Panc1 (cell line): Measurements from ENCODE around the gene SPATS2L. TPM values are rescaled to one million over a fixed set of nuclear protein-coding genes. Genes with fewer than 3 reads are reported as not detected.

Experiments used
- ATAC-seq: fragments of 200-7000 bp; cut with Tn5 transposase; 2 replicates; pipeline ENCODE4 v1.9.1; 2020; ENCODE audit warnings: mild to moderate bottlenecking, moderate library complexity
- BruUV-seq: library from RNA; stranded (reverse); fragments of 400-500 nt; replicated peaks from 2 replicates; lab custom pipeline; 2021; lab: Mats Ljungman, UMichigan
- CTCF ChIA-PET: fragments of 300-600 bp; sonication (Branson Sonifier 250); formaldehyde crosslinking; loops from one replicate; lab custom pipeline; 2022; ENCODE audit warnings: antibody characterized with exemption; lab: Charles Lee
- POLR2A ChIA-PET: fragments of 300-600 bp; sonication (Branson Sonifier 250); formaldehyde crosslinking; loops from one replicate; lab custom pipeline; 2022; ENCODE audit warnings: antibody characterized with exemption; lab: Charles Lee
- DNase-seq: peaks from one replicate; pipeline ENCODE4 v3.0.0-alpha.2; 2010; ENCODE audit warnings: low read depth, low spot score
- H3K27ac ChIP-seq: 2 replicates; pipeline ENCODE4 v1.5.1; 2011; ENCODE audit warnings: mild to moderate bottlenecking, low read length, inconsistent platforms
- H3K27me3 ChIP-seq: fragments of 200-500 bp; sonication (Bioruptor generic); 2 replicates; pipeline ENCODE4 v1.6.0; 2014; ENCODE audit warnings: low read length, inconsistent platforms; ENCODE audit not compliant: control insufficient read depth, insufficient read depth
- H3K36me3 ChIP-seq: fragments of 200-500 bp; sonication (Bioruptor generic); 2 replicates; pipeline ENCODE4 v1.5.1; 2014; ENCODE audit warnings: inconsistent platforms, mild to moderate bottlenecking, low read length, moderate library complexity; ENCODE audit not compliant: control insufficient read depth, insufficient read depth
- H3K4me1 ChIP-seq: 2 replicates; pipeline ENCODE4 v1.5.1; 2011; ENCODE audit warnings: inconsistent platforms, mild to moderate bottlenecking, low read length, moderate library complexity; ENCODE audit not compliant: control insufficient read depth, insufficient read depth
- H3K4me3 ChIP-seq, 2 experiments: 2 replicates each; pipeline ENCODE4 v1.5.1; 2011 to 2012; ENCODE audit warnings: low read depth in 2 of 2, low read length in 2 of 2, mild to moderate bottlenecking in 2 of 2, inconsistent platforms in 1 of 2, moderate library complexity in 1 of 2
- H3K9me3 ChIP-seq: fragments of 200-500 bp; sonication (Bioruptor generic); 2 replicates; pipeline ENCODE4 v1.5.1; 2014; ENCODE audit warnings: low read depth, mild to moderate bottlenecking, inconsistent platforms, low read length, moderate library complexity; ENCODE audit not compliant: control insufficient read depth, insufficient read depth
- POLR2AphosphoS5 ChIP-seq: IDR thresholded peaks from 2 replicates; pipeline ENCODE4 v1.6.1; 2012; ENCODE audit warnings: mild to moderate bottlenecking, low read depth, low read length, moderate library complexity
- SIN3A ChIP-seq: IDR thresholded peaks from 2 replicates; pipeline ENCODE4 v1.6.1; 2012; ENCODE audit warnings: low read depth, mild to moderate bottlenecking, low read length, moderate library complexity, borderline replicate concordance; ENCODE audit not compliant: insufficient read depth
- TCF7L2 ChIP-seq: IDR thresholded peaks from 2 replicates; pipeline ENCODE4 v1.6.1; 2011; ENCODE audit warnings: mild to moderate bottlenecking, low read depth, low read length, inconsistent platforms
- in situ Hi-C: cut with HindIII; loops from 2 replicates; pipeline ENCODE4 v1.10.0; 2016; ENCODE audit warnings: low sequenced_read_pairs, low pct_unique_long_range_greater_than_20kb
- intact Hi-C: fragments of 100-400 bp; cut with micrococcal nuclease; formaldehyde crosslinking; loops from one replicate; pipeline ENCODE4 v1.10.0; 2022; ENCODE audit not compliant: unreplicated experiment
- total RNA-seq: library from RNA; stranded (reverse); gene quantifications from one replicate; pipeline ENCODE4 v1.2.1, GENCODE V29; 2021; ENCODE audit not compliant: unreplicated experiment
- TF ChIP-seq, protein P1 (sequence below), 2 experiments: IDR thresholded peaks; 2 replicates each; pipeline ENCODE4 v1.6.1; 2011 to 2012; ENCODE audit warnings: low read depth in 2 of 2, control low read depth in 1 of 2, low read length in 1 of 2, mild to moderate bottlenecking in 1 of 2, moderate library complexity in 1 of 2; ENCODE audit not compliant: insufficient read depth in 1 of 2
- TF ChIP-seq, protein P2 (sequence below): fragments of 450-650 bp; IDR thresholded peaks from 2 replicates; pipeline ENCODE4 v1.5.1; 2017; ENCODE audit warnings: mild to moderate bottlenecking

SPATS2L gene
- total RNA-seq, 1 experiment from 2014 or later: 282 TPM

DNA sequence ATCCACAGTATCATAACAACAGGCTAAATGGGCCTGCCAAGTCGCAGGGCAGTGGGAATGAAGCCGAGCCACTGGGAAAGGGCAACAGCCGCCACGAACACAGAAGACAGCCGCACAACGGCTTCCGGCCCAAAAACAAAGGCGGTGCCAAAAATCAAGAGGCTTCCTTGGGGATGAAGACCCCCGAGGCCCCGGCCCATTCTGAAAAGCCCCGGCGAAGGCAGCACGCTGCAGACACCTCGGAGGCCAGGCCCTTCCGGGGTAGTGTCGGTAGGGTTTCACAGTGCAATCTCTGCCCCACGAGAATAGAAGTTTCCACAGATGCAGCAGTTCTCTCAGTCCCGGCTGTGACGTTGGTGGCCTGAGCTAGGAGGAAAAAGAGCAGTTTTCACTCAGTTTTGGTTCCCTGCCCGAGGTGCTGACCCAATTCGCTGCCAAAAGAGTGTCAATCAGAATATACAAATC lies 171.2 kb downstream of the SPATS2L start:
- Histone ChIP-seq H3K27ac (no peak overlapping the region; the same call in 1 of the 2 replicates), H3K36me3 (peaks cover 22% of the 10 kb centered on the region), H3K9me3 (no peaks in the 10 kb centered on the region), H3K4me1 (peaks cover 18% of the 10 kb centered on the region), H3K4me3 (no peak overlapping the region), H3K27me3 (no peaks in the 10 kb centered on the region)
- DNase-seq: no peak
- ChIA-PET CTCF (no interaction called here), POLR2A (interaction anchor here (0.5 to 0.6 kb wide), 2 partner anchors 45 to 80 kb away, joined by 3 to 6 read pairs; no protein-coding TSS in a partner anchor)
- TF ChIP-seq POLR2AphosphoS5 (no peak), SIN3A (no peak), TCF7L2 (no peak)
- TF ChIP-seq, protein P1, sequence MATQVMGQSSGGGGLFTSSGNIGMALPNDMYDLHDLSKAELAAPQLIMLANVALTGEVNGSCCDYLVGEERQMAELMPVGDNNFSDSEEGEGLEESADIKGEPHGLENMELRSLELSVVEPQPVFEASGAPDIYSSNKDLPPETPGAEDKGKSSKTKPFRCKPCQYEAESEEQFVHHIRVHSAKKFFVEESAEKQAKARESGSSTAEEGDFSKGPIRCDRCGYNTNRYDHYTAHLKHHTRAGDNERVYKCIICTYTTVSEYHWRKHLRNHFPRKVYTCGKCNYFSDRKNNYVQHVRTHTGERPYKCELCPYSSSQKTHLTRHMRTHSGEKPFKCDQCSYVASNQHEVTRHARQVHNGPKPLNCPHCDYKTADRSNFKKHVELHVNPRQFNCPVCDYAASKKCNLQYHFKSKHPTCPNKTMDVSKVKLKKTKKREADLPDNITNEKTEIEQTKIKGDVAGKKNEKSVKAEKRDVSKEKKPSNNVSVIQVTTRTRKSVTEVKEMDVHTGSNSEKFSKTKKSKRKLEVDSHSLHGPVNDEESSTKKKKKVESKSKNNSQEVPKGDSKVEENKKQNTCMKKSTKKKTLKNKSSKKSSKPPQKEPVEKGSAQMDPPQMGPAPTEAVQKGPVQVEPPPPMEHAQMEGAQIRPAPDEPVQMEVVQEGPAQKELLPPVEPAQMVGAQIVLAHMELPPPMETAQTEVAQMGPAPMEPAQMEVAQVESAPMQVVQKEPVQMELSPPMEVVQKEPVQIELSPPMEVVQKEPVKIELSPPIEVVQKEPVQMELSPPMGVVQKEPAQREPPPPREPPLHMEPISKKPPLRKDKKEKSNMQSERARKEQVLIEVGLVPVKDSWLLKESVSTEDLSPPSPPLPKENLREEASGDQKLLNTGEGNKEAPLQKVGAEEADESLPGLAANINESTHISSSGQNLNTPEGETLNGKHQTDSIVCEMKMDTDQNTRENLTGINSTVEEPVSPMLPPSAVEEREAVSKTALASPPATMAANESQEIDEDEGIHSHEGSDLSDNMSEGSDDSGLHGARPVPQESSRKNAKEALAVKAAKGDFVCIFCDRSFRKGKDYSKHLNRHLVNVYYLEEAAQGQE (IDR thresholded peaks at IDR 0.05; ENCODE audit: insufficient read depth in 1 of 2, low read depth in 2 of 2, low read length in 1 of 2): no peak
- TF ChIP-seq, protein P2, sequence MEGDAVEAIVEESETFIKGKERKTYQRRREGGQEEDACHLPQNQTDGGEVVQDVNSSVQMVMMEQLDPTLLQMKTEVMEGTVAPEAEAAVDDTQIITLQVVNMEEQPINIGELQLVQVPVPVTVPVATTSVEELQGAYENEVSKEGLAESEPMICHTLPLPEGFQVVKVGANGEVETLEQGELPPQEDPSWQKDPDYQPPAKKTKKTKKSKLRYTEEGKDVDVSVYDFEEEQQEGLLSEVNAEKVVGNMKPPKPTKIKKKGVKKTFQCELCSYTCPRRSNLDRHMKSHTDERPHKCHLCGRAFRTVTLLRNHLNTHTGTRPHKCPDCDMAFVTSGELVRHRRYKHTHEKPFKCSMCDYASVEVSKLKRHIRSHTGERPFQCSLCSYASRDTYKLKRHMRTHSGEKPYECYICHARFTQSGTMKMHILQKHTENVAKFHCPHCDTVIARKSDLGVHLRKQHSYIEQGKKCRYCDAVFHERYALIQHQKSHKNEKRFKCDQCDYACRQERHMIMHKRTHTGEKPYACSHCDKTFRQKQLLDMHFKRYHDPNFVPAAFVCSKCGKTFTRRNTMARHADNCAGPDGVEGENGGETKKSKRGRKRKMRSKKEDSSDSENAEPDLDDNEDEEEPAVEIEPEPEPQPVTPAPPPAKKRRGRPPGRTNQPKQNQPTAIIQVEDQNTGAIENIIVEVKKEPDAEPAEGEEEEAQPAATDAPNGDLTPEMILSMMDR: no peak
- no peak for ATAC-seq
- intact Hi-C loops (no loop called here), in situ Hi-C loops (no loop called here)
- BruUV-seq: TSS peak; percentile 82

DNA sequence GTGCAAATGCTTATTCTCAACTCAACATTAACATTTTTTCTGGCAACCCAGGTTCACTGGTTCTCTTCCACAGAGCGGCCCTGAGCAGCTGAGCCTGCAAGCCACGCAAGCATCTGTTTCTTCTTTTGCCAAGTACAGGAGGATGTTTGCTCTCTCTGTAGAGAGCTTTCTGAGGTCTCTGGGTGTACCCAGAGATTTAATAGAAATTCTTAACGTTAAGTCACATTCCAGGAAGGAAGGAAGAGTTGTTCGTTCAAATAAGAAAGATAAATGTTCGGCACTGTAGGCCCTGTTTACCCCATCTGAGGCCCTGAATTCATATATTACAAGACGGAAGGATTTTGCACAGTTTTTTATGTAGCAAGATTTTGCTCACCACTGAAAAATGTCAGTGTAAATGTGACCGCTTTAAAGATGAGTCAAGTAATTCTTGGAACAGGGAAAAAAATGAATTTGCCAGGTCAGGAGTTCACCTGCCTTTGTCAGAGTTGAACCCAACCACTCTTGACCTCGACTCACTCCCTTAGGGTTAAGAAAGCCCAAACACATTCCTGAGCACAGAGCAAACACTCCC lies 173.3 kb downstream of the SPATS2L start:
- ChIA-PET CTCF (no interaction called here), POLR2A (interaction anchor here (0.7 kb wide), 1 partner anchor 141 kb away, joined by 6 read pairs; no protein-coding TSS in a partner anchor)
- Histone ChIP-seq H3K9me3 (no peaks in the 10 kb centered on the region), H3K27me3 (no peaks in the 10 kb centered on the region), H3K36me3 (peaks cover 18% of the 10 kb centered on the region; the same call in 1 of the 2 replicates), H3K4me1 (peaks cover 25% of the 10 kb centered on the region), H3K27ac (peak overlapping the region; percentile 76), H3K4me3 (no peak overlapping the region)
- BruUV-seq: no TSS peak
- intact Hi-C loops (loop anchor here (2.0 to 10.0 kb wide), 2 partner anchors 165 to 499 kb away; no protein-coding TSS in a partner anchor), in situ Hi-C loops (no loop called here)
- DNase-seq: peak; percentile 24
- ATAC-seq: peak; percentile 27; the same call in 1 of the 2 replicates
- TF ChIP-seq SIN3A (no peak), TCF7L2 (peak; percentile 51; the same call in 1 of the 2 replicates)
